Posterior vena cava (tissue), 2 donors: ENCODE measurements around the gene BCL7C. TPM values are rescaled to one million over a fixed set of nuclear protein-coding genes. Genes with fewer than 3 reads are reported as not detected.
A peak's percentile ranks its signal among the peaks of the same experiment; 100 is the strongest.
"Not testable (repeated sequence)": the region's sequence is repeated elsewhere in the genome, so short reads cannot be mapped to it uniquely, and the experiment has no call there.

Source experiments
- DNase-seq: peaks from one replicate; pipeline ENCODE4 v3.0.0-alpha.2; 2020; ENCODE audit warnings: low spot score
- intact Hi-C, 2 donors: fragments of 100-400 bp; cut with DNase I; formaldehyde crosslinking; loops; one replicate each; pipeline versions ENCODE4 v1.14.1 to v1.14.2; 2022 to 2023
- total RNA-seq, 2 donors: library from RNA; stranded (reverse); fragmentation: NEBNext Ultra II Directional; extraction: Animal tissue kit (Norgen Biotek cat#: 25700); gene quantifications; one replicate each; pipeline ENCODE4 v1.2.1, GENCODE V29; 2021
- donor health status: DM: yes; HTN: yes; CAD: no.
- donor health status: DM: yes; HTN: yes; CAD: no.

BCL7C gene
- total RNA-seq, 2 donors from 2014 or later, result 33.6 to 36.3 TPM

DNA sequence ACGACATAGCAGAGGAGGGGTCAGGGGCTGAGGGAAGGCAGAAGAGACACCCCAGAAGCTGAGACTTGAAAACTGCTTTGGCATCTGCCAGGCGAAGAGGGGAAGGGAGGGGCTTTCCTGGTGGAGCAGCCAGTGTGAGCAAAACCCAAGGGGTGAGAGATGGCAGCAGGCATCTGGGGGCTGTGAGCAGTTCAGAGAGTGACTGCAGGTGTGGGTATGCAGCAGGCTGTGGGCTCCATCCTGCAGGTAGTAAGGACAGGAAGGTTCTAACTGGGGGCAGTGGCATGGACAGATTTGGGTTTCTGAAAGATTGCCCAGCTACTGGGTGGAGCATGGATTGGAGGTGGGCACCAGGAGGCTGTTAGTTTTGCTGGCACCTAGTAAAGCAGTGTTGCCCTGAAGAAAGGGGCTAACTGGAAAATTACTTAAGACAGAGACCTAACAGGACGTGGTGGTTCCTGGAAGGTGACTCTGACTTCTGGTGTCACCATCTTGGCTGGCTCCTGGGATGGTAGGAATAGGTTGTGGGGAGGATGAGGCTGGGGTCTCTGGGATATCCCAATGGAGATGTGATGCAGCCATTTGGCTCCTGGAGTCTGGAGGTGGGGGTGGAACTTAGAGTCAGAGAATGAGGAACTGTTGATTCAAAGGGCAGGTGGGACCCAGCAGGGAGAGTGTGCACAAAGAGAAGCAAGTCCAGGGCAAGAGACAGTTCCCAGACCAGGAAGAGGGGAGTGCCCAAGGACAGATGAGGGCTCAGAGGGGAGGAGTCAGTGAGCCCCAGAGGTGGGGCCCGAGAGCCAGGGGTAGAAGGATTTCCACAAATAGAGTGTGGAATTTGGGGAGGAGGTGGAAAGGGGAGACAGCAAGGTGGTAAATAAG, 11.2 kb downstream of the BCL7C start:
- DNase-seq, result no peak
- intact Hi-C loops, result no loop called here

DNA sequence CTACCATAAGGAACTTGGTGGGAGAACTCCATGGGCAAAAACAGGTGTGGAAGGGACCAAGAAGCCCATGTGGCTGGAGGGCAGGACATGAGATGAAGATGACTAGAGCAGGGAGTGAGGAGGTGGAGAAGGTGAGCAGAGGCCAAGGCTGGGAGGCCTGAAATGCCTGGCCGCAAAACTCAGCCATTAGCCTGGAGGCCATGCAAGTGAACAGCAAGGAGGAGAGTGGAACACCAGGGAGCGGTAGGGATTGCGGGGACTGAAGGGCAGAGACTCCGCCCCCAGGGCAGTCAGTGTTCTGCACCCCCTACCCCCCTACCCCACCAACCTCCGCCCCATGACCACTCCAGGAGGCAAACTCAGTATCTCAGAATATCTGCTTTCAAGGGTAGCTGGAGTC, 17.0 kb downstream of the BCL7C start:
- DNase-seq, result no peak
- intact Hi-C loops, result no loop called here

DNA sequence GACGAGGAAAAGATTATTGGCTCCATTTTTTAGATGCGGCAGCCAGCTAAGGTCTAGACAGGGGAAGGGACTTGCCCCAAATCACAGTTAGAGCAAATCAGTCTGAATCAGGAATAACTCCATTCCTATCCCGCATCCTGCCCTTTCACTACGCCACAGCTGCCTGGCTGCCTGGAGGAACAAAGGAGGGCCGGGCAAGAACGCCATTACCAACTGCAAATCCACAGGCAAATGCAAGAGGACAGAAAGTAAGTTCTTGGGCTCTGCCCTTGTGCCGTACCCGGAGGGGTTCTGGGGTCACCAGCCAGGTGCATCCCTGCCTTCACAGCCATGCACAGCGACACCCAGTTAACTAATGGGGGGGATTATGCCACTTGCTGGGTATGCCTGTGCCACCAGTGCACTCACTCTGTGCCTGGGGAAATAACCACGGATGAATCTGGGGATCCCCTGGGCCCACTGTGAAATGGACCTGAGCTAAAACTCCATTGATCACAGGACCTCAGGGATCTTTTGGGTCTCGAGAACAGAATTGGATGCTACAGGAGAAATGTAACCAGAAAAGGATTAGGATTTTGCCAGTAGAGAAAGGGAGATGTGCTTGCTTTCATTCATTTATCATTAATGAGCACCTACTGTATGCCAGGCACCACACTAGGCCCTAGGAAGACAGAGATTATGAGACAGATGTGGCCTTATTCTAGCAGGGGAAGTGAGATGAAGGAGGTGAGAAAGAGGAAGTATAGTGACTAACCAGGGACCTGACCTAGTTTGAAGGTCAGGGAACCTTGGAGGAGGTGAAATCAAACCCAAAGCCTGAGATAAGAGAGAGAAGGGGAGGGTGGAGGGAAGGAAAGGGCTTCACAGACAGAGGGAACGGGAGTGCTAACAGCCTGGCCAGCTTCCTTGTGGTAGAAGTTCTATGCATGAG, 17.7 kb downstream of the BCL7C start:
- DNase-seq, result no peak
- intact Hi-C loops, result no loop called here

DNA sequence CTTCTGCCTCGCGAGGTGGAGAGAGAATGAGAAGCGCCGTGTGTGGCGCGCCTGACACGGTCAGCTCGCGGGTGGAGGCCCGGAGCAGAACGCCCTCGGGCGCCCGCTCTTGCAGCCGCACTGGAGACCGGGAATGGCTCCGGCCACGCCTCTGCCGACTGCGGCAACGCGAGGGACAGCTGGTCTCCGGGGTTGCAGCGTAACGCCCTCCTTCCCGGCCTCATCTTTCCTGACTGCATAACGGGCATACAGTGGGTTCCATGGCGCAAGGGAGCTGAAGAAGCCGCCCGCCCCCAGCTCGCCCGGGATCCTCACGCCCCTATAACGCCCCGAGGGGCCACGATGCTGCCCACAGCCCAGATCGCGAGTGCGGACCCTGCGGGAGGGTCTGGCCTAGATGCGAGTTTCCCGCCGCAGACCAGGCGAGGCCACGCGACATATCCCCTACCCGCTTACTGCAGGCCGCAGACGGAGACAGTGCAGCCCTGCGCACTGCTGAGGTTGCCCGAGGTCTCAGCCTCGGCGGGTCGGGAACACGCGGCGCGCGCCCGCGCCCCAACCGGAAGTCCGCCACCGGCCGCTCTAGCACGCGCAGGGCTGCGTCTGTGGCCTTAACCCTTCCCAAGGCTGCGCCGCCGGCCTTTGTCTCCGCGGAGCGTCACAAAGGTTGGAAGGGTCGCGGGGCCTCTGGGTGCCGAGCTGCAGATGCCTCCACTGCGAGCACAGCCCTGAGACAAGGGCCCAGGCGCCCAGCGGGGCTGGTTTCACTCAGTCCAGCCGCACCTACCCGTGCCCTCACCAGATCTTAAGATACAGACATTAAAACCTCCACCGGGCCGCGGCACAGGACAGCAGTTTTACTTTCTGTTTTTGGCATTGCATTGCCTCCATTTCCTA, 18.8 kb downstream of the BCL7C start:
- intact Hi-C loops, result no loop called here

DNA sequence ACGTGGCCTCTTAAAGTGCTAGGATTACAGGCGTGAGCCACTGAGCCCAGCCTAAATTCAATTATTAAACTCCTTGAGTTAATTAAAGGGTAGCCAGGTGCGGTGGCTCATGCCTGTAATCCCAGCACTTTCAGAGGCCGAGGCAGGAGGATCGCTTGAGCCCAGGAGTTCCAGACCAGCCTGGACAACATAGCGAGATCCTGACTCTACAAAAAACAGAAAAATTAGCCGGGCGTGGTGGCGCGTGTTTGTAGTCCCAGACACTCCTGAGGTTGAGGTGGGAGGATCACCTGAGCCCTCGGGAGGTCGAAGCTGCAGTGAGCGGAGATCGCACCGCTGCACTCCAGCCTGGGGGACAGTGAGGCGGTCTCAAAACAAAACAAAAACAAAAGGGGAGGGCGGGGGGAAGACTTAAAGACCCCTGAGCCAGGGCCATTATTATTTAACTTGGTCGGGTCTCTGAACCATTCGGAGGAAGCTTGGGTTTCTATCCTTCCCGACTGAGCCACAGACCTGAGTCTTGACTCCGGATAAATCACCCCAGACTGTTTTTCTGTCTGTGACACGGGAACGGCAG, 19.5 kb downstream of the BCL7C start:
- intact Hi-C loops, result no loop called here
- DNase-seq, result no peak

More for the DNA sequence above, 18.8 kb downstream of the BCL7C start:
- DNase-seq, result peak; percentile 98

DNA sequence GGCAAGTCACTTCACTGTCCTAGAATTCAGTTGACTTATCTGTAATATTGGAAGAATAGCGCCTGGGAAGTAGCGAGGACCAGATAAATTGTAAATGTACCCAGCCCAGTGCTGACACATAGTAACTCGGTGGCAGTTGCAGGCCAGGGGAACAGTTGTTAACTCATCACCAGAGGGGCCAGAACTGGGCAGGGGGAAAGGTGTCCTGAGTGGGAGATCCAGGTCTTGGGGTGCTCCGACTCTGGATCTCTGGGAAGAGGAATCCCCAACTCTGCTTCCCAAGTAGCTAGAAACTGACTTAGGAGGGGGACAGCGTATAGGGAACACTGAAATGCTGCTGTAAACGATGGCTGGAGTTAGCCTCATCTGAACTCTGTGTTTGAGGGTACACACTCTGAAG, 23.0 kb downstream of the BCL7C start:
- intact Hi-C loops, result no loop called here
- DNase-seq, result peak; percentile 50

DNA sequence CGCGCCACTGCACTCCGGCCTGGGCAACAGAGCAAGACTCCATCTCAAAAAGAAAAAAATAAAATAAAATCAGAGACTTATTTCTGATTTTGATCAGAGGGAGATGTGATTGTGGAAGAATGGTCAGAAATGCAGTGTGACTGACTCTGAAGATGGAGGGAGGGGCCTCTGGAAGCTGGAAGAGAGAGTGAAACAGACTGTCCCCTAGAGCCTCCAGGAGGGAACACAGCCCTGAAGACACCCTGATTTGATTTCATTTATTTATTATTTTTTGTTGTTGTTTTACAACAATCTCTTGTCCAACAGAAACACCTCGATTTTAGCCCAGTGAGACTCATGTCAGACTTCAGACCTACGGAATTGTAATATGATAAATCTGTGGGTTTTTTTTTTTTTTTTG, 26.1 kb downstream of the BCL7C start:
- intact Hi-C loops, result loop anchor here in 1 of 2 donors (10.0 kb wide), 1 partner anchor 47 kb away; no protein-coding TSS in a partner anchor
- no peak for DNase-seq

DNA sequence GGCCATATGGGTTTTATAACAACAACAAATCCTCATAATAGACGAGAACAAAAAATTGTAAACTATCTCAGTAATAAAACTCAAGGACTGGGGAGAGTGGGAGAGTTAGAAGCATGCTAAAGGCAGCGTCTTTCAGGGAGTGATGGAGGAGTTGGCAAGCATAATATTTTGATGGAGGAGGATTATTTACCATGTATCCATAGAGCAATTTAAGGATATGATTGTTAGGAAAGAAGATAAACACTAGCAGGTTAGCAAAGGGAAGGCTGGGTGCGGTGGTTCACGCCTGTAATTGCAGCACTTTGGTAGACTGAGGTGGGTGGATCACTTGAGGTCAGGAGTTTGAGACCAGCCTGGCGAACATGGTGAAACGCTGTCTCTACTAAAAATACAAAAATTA, 27.8 kb downstream of the BCL7C start:
- no peak for DNase-seq
- intact Hi-C loops, result loop anchor here in 1 of 2 donors (10.0 kb wide), 1 partner anchor 49 kb away; no protein-coding TSS in a partner anchor

DNA sequence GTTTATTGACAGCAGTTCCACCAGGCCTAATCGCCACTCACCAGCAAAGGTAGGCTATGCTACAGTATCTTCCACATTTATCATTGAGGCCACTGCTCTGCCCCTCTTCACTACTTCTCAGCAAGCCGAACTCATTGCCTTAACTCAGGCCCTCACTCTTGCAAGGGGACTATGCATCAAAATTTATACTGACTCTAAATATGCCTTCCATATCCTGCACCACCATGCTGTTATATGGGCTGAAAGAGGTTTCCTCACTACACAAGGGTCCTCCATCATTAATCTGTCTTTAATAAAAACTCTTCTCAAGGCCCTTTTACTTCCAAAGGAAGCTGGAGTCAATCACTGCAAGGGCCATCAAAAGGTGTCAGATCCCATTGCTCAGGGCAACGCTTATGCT, 30.7 kb downstream of the BCL7C start:
- not testable (repeated sequence) for DNase-seq
- intact Hi-C loops, result loop anchor here (5.0 to 10.0 kb wide), 2 partner anchors 49 to 52 kb away; no protein-coding TSS in a partner anchor

DNA sequence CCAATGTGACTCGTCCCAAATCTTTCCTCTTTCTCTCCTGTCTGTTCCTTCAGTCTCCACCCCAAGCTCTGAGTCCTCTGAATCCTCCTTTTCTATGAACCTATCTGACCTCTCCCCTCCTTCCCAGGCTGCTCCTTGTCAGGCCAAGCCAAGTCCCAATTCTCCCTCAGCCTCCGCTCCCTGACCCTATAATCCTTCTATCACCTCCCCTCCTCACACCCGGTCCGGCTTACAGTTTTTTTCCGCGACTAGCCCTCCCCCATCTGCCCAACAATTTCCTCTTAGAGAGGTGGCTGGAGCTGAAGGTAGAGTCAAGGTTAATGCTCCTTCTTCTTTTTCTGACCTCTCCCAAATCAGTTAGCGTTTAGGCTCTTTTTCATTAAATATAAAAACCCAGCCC, 33.1 kb downstream of the BCL7C start:
- DNase-seq, result not testable (repeated sequence)
- intact Hi-C loops, result loop anchor here (5.0 to 10.0 kb wide), 2 partner anchors 52 to 54 kb away; no protein-coding TSS in a partner anchor

DNA sequence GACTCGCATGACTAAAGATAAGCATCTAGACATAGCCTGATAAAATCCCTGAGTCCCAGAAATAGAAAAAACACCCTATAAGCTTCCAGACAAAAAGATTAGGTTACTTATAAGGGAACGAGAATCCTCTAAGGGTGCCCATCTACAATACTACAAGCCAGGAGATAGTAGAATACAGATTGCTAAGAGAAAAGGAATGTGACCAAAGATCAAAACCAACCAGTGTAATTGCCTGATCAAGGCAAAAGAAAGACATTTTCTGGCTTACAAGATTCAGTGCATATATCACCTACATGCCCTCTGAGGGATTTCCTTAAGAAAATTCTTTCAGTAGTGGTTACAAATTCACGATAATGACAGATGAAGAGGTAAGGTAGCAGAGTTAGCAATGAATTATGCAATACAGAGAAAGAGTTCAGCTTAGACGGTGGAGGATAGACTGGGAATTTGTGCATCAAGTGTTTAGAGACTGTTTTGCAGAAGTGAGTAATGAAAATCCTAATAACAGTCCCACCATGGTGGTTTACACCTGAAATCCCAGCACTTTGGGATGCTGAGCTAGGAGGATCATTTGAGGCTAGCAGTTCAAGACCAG, 35.0 kb downstream of the BCL7C start:
- DNase-seq, result no peak
- intact Hi-C loops, result no loop called here

DNA sequence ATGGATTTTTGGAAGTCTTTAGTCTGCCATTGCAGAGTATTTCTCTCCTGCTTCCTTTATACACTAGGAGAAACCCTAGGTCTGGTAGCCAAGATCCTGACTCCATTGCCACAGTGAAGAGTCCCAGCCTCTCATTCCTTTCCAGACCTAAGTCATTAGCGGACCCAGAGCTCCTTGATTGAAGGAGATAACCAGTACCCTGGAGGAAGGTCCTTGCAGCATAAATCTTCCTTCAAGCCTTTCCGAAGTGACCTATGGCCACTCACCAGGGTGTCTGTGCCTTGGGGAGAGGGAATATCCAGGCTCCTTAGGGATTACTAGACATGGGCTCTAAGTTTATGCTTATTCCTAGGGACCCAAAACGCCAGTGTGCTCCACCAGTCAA, 35.8 kb downstream of the BCL7C start:
- intact Hi-C loops, result no loop called here
- DNase-seq, result no peak

DNA sequence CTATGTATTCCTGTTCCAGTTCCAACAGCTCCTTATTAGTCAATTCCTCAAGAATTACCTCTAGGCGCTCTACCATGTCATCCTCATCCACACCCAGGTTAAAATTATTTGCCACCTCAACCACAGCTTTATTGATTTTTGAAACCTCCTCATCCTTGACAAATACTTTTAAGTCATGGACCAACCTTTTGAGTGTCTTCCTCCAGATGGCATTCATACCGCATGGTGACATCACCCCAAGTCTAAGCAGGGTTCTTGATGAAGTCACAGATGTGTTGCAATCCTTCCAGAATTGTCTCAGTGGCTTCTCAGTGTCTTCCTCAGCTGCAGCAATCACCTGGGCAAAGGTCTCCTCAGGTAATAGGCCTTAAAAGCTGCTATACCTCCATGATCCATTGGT, 40.1 kb downstream of the BCL7C start:
- DNase-seq, result no peak
- intact Hi-C loops, result no loop called here

DNA sequence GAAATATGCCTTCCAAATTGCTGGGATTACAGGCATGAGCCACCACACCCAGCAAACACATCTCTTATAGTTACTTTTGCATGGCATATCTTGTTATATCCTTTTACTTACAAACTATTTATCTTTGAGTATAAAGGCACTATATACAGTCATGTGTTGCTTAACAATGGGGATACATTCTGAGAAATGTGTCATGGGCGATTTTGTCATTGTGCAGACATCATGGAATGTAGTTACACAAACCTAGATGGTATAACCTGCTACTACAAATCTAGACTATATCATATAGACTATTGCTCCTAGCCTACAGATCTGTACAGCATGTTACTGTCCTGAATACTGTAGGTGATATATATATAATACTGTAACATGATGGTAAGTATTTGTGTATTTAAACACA, 43.6 kb downstream of the BCL7C start:
- intact Hi-C loops, result no loop called here
- DNase-seq, result no peak

DNA sequence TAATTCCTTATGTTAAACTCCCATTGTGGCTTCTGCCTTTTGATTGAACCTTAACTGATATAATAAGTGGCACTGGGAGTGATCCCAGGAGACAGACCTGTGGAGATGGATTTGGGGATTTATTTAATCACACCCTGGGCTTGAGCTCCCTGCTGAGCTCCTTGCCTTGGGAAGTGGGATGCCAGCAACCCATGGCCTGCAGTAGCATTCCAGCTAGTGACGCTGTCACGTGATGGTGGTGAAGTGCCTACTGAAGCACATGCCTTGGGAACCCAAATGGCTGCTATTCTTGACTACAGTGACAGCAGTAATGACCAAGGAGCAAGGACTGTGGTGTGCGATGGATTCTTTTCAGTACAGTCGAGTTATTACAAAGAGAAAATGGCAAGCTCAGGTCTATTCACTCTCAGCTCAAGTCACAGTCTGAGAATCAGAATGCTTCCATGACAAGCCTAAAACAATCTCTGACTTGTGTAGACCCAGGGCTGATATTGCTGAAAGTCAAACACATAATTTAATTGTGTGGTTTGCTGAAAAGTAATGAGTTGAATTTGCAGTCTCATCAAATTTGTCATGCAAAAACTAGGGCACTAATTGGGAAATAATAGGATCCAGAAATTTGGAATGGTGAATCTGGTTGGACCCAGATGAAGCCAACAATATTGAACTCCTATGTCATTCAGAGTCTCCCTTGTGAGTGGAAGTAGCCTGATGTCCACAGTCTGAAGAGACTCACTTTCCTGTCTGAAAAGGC, 47.1 kb downstream of the BCL7C start:
- DNase-seq, result no peak
- intact Hi-C loops, result loop anchor here in 1 of 2 donors (5.0 kb wide), 1 partner anchor 55 kb away; no protein-coding TSS in a partner anchor

DNA sequence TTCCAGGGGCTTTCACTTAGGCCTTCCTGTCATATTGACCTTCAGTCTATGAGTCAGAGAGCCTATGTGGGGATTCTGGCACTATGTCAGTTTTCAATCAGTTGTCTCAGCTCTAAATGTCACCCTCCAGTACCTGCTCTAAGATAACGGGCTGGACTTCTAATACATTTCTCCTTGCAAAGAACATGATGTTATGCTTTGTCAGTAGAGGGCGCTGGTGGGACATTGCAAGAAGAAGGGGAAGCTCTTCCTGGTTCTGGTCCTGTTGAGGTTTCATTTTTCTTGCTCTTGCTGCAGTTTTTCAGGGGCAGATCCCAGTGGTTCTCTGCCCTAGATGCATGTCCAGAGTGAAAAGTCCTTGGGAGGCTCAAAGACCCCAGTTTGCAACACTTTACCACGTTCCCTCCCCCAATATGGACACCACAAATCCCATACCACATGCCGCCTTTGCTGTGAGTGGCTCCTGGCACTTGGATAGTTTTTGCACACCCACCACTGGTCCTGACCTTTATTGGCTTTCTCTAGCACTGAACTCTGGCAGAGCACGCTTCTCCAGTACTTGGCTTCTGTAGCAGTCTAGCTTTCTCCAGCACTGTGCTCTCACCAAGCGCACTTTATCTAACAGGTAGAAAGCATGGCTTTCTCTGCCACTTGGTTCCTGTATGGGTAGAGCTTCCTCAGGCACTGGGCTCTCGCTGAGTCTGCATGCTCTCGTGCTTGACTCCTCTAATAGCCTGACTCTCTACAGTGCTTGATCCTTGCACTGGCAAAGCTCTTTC, 49.0 kb downstream of the BCL7C start:
- no peak for DNase-seq
- intact Hi-C loops, result loop anchor here (2.0 to 5.0 kb wide), 3 partner anchors 48 to 76 kb away; no protein-coding TSS in a partner anchor

DNA sequence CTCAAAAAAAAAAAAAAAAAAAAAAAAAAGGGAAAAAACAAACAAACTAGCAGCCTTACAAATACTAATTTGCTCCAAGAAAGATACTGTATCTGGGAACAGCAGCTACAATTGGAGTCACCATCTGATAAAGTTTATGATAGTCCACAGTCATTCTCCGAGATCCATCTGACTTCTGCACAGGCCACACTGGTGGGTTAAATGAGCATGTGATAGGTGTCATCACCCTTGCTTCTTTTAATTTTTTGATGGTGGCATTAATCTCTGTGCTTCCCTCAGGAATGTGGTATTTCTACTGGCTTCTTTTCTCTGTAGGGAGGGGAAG, 49.6 kb downstream of the BCL7C start:
- intact Hi-C loops, result loop anchor here (2.0 kb wide), 2 partner anchors 48 to 76 kb away; no protein-coding TSS in a partner anchor

More for the DNA sequence above, 49.6 kb downstream of the BCL7C start:
- DNase-seq, result no peak
